IMR-90 (cell line): ENCODE data around the gene CENPF. TPM values are rescaled to one million over a fixed set of nuclear protein-coding genes. Genes with fewer than 3 reads are reported as not detected.

Experiments
- ATAC-seq: fragments of 200-7000 bp; cut with Tn5 transposase; 2 replicates; pipeline ENCODE4 v1.9.1; 2020; ENCODE audit warnings: low read depth, mild to moderate bottlenecking, moderate library complexity
- BruUV-seq: library from RNA; stranded (reverse); fragments of 400-500 nt; replicated peaks from 2 replicates; lab custom pipeline; 2021; lab: Mats Ljungman, UMichigan
- CTCF ChIA-PET: fragments of 300-600 bp; formaldehyde crosslinking; extraction: SDS; loops from one replicate; lab custom pipeline; 2021; ENCODE audit warnings: antibody characterized with exemption; lab: Yijun Ruan, JAX
- POLR2A ChIA-PET: fragments of 300-600 bp; sonication (Branson Sonifier 250); formaldehyde crosslinking; loops from one replicate; lab custom pipeline; 2022; ENCODE audit warnings: antibody characterized with exemption; ENCODE audit not compliant: unreplicated experiment; lab: Charles Lee
- DNase-seq: peaks from one replicate; pipeline ENCODE4 v3.0.0; 2013
- H2AFZ ChIP-seq: replicated peaks from 2 replicates; pipeline ENCODE3; 2013; ENCODE audit warnings: low read length, mild to moderate bottlenecking; ENCODE audit not compliant: poor library complexity
- H2AK5ac ChIP-seq: 2 replicates; pipeline ENCODE4 v1.6.1; 2013; ENCODE audit warnings: low read depth, low read length, inconsistent platforms
- H2AK9ac ChIP-seq: replicated peaks from 2 replicates; pipeline ENCODE3; 2013; ENCODE audit warnings: mild to moderate bottlenecking, low read depth, low read length, moderate library complexity; ENCODE audit not compliant: poor library complexity
- H2BK120ac ChIP-seq: 2 replicates; pipeline ENCODE4 v1.6.1; 2013; ENCODE audit warnings: low read depth, low read length, inconsistent platforms
- H2BK15ac ChIP-seq: 3 replicates; pipeline ENCODE4 v1.6.1; 2013; ENCODE audit warnings: low read depth, low read length, inconsistent platforms
- H2BK20ac ChIP-seq: 2 replicates; pipeline ENCODE4 v1.6.1; 2013; ENCODE audit warnings: low read depth, mild to moderate bottlenecking, inconsistent platforms, low read length, moderate library complexity
- H2BK5ac ChIP-seq: 2 replicates; pipeline ENCODE4 v1.6.1; 2013; ENCODE audit warnings: mild to moderate bottlenecking, low read depth, low read length, inconsistent platforms; ENCODE audit not compliant: poor library complexity, severe bottlenecking
- H3K14ac ChIP-seq: replicated peaks from 2 replicates; pipeline ENCODE4 v1.6.1; 2013; ENCODE audit warnings: low read depth, low read length, inconsistent platforms
- H3K18ac ChIP-seq: 2 replicates; pipeline ENCODE4 v1.6.1; 2013; ENCODE audit warnings: low read depth, low read length, control low read depth
- H3K23ac ChIP-seq: 2 replicates; pipeline ENCODE4 v1.6.1; 2013; ENCODE audit warnings: low read depth, low read length, inconsistent platforms
- H3K27ac ChIP-seq: 2 replicates; pipeline ENCODE4 v1.5.1; 2013; ENCODE audit warnings: mild to moderate bottlenecking, control low read depth, low read length; ENCODE audit not compliant: insufficient read depth
- H3K27me3 ChIP-seq: 2 replicates; pipeline ENCODE4 v1.6.1; 2013; ENCODE audit warnings: low read length; ENCODE audit not compliant: control insufficient read depth, insufficient read depth
- H3K36me3 ChIP-seq: 2 replicates; pipeline ENCODE4 v1.6.1; 2013; ENCODE audit warnings: low read length, mixed read lengths; ENCODE audit not compliant: control insufficient read depth, insufficient read depth
- H3K4ac ChIP-seq: 2 replicates; pipeline ENCODE4 v1.6.1; 2013; ENCODE audit warnings: low read depth, low read length, inconsistent platforms
- H3K4me1 ChIP-seq: 2 replicates; pipeline ENCODE4 v1.6.1; 2013; ENCODE audit warnings: low read length, mixed read lengths; ENCODE audit not compliant: control insufficient read depth, insufficient read depth
- H3K4me2 ChIP-seq: 2 replicates; pipeline ENCODE4 v1.6.1; 2013; ENCODE audit warnings: low read depth, mild to moderate bottlenecking, control low read depth, low read length, moderate library complexity
- H3K4me3 ChIP-seq: 2 replicates; pipeline ENCODE4 v1.5.1; 2013; ENCODE audit warnings: low read depth, mild to moderate bottlenecking, control low read depth, low read length, moderate library complexity; ENCODE audit not compliant: insufficient read depth
- H3K56ac ChIP-seq: 2 replicates; pipeline ENCODE4 v1.6.1; 2013; ENCODE audit warnings: low read length, inconsistent platforms; ENCODE audit not compliant: insufficient read depth; ENCODE audit errors: extremely low read depth
- H3K79me1 ChIP-seq, 2 experiments: 2 replicates each; pipeline ENCODE4 v1.6.1; 2013; ENCODE audit warnings: low read length in 2 of 2, inconsistent platforms in 1 of 2, low read depth in 1 of 2
- H3K9ac ChIP-seq: 2 replicates; pipeline ENCODE4 v1.6.1; 2013; ENCODE audit warnings: low read depth, low read length, control low read depth
- H3K9me1 ChIP-seq: 2 replicates; pipeline ENCODE4 v1.6.1; 2013; ENCODE audit warnings: low read length, inconsistent platforms; ENCODE audit not compliant: insufficient read depth
- H3K9me3 ChIP-seq: 2 replicates; pipeline ENCODE4 v1.6.1; 2013; ENCODE audit warnings: low read length; ENCODE audit not compliant: control insufficient read depth, insufficient read depth
- H4K20me1 ChIP-seq: 2 replicates; pipeline ENCODE4 v1.6.1; 2013; ENCODE audit warnings: low read length, inconsistent platforms; ENCODE audit not compliant: insufficient read depth
- H4K5ac ChIP-seq: 2 replicates; pipeline ENCODE4 v1.6.1; 2013; ENCODE audit warnings: mild to moderate bottlenecking, low read depth, low read length, control low read depth
- H4K8ac ChIP-seq, 2 experiments: 2 replicates each; pipeline ENCODE4 v1.6.1; 2013; ENCODE audit warnings: low read depth in 2 of 2, low read length in 2 of 2, control low read depth in 1 of 2, inconsistent platforms in 1 of 2
- H4K91ac ChIP-seq: 2 replicates; pipeline ENCODE4 v1.6.1; 2013; ENCODE audit warnings: low read depth, low read length, inconsistent platforms; ENCODE audit not compliant: insufficient read depth
- BHLHE40 ChIP-seq: fragments of 150-350 bp; IDR thresholded peaks from 2 replicates; pipeline ENCODE4 v1.6.1; 2016; ENCODE audit warnings: mild to moderate bottlenecking, low read depth, low read length
- CEBPB ChIP-seq: IDR thresholded peaks from 2 replicates; pipeline ENCODE4 v1.6.1; 2012; ENCODE audit warnings: low read depth, low read length, improper control_type of control experiment
- CHD1 ChIP-seq: IDR thresholded peaks from 2 replicates; pipeline ENCODE4 v1.6.1; 2012; ENCODE audit warnings: low read depth, low read length, improper control_type of control experiment
- CTCF ChIP-seq: conservative IDR thresholded peaks from 2 replicates; pipeline ENCODE4 v1.5.1; 2012; ENCODE audit warnings: mild to moderate bottlenecking, low read depth, low read length, improper control_type of control experiment
- ELK1 ChIP-seq: fragments of 150-350 bp; IDR thresholded peaks from 2 replicates; pipeline ENCODE4 v1.6.1; 2016; ENCODE audit warnings: low read depth, mild to moderate bottlenecking, low read length, moderate library complexity, borderline replicate concordance
- FOS ChIP-seq: fragments of 150-350 bp; IDR thresholded peaks from 2 replicates; pipeline ENCODE4 v1.6.1; 2016; ENCODE audit warnings: low read depth, low read length
- MAFK ChIP-seq: IDR thresholded peaks from 2 replicates; pipeline ENCODE4 v1.6.1; 2012; ENCODE audit warnings: low read depth, low read length, improper control_type of control experiment
- MAZ ChIP-seq: IDR thresholded peaks from 2 replicates; pipeline ENCODE4 v1.6.1; 2012; ENCODE audit warnings: low read depth, mild to moderate bottlenecking, low read length, improper control_type of control experiment, moderate library complexity, borderline replicate concordance
- MXI1 ChIP-seq: IDR thresholded peaks from 2 replicates; pipeline ENCODE4 v1.6.1; 2012; ENCODE audit warnings: low read depth, mild to moderate bottlenecking, low read length, moderate library complexity, borderline replicate concordance
- NFE2L2 ChIP-seq: fragments of 150-350 bp; IDR thresholded peaks from 2 replicates; pipeline ENCODE4 v1.6.1; 2016; ENCODE audit warnings: low read depth, mild to moderate bottlenecking, low read length
- POLR2A ChIP-seq: IDR thresholded peaks from 2 replicates; pipeline ENCODE4 v1.6.1; 2012; ENCODE audit warnings: mild to moderate bottlenecking, low read depth, low read length
- RAD21 ChIP-seq: IDR thresholded peaks from 2 replicates; pipeline ENCODE4 v1.6.1; 2012; ENCODE audit warnings: low read length, improper control_type of control experiment
- RCOR1 ChIP-seq: IDR thresholded peaks from 2 replicates; pipeline ENCODE4 v1.6.1; 2012; ENCODE audit warnings: mild to moderate bottlenecking, low read length, improper control_type of control experiment; ENCODE audit not compliant: insufficient replicate concordance
- RFX5 ChIP-seq: IDR thresholded peaks from 2 replicates; pipeline ENCODE4 v1.8.0; 2012; ENCODE audit warnings: low read depth, mild to moderate bottlenecking, low read length, moderate library complexity
- SMC3 ChIP-seq: fragments of 150-350 bp; IDR thresholded peaks from 2 replicates; pipeline ENCODE4 v1.6.1; 2016; ENCODE audit warnings: low read depth, mild to moderate bottlenecking, antibody characterized with exemption, low read length, moderate library complexity
- WGBS, 2 experiments: methylation state at CpG; one replicate each; pipeline versions ENCODE4 v1.1.5 to v1.1.7; 2013; ENCODE audit warnings: missing lambda C conversion rate in 2 of 2; ENCODE audit not compliant: insufficient read length in 1 of 2; ENCODE audit errors: extremely low coverage in 2 of 2; 5-methylcytosine and 5-hydroxymethylcytosine counted together
- dilution Hi-C: fragments of 300-500 bp; cut with HindIII; formaldehyde crosslinking; loops from one replicate; pipeline ENCODE4 v1.14.3; 2018; ENCODE audit warnings: low sequenced_read_pairs; ENCODE audit not compliant: unreplicated experiment
- in situ Hi-C: fragments of 300-500 bp; cut with MboI; formaldehyde crosslinking; loops from 3 replicates; pipeline ENCODE4 v1.14.3; 2019; ENCODE audit warnings: low sequenced_read_pairs, inconsistent platforms, mixed read lengths
- intact Hi-C: fragments of 100-400 bp; cut with micrococcal nuclease; formaldehyde crosslinking; loops from 2 replicates; pipeline ENCODE4 v1.10.0; 2022
- polyA plus RNA-seq, 3 experiments: library from polyadenylated mRNA; depleted of rRNA; stranded (reverse); fragments of >200 nt; gene quantifications; 2 replicates each; pipeline ENCODE4 v1.2.3, GENCODE V29; 2012; ENCODE audit warnings: low replicate concordance in 1 of 3
- total RNA-seq: library from RNA; depleted of rRNA; stranded (reverse); fragments of >200 nt; gene quantifications from 2 replicates; pipeline ENCODE4 v1.2.3, GENCODE V29; 2012
- TF ChIP-seq, protein P1 (sequence below): fragments of 150-350 bp; IDR thresholded peaks from 2 replicates; pipeline ENCODE4 v1.6.1; 2017; ENCODE audit warnings: mild to moderate bottlenecking, antibody characterized with exemption, low read length, low read depth

The CENPF gene
- total and polyA plus RNA-seq, 2 of the 4 experiments (the other 2 are of a cell fraction): 20.9 to 51.8 TPM

DNA sequence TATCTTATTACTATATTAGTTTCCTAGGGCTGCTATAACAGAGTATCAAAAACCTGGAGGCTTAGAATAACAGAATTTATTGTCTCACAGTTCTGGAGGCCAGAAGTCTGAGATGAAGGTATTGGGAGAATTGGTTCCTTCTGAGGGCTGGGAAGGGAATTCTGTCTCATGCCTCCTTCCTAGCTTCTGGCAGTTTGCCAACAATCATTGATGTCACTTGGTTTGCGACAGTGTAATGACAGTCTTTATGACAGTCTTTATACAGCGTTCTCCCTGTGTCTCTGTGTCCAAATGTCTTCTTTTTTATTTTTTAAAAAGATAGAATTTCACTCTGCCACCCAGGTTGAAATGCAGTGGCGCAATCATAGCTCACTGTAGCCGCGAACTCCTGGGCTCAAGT, 15.8 kb upstream of the CENPF start:
- peaks cover 1% of the 10 kb centered on the region for H3K27me3 ChIP-seq
- H3K4me3 ChIP-seq: no peak overlapping the region
- DNase-seq (no peak), ATAC-seq (no peak)
- H4K20me1 ChIP-seq: no peaks in the 10 kb centered on the region
- no peak overlapping the region for H2AK5ac ChIP-seq
- in situ Hi-C loops (loop anchor here (5.0 to 10.0 kb wide), 3 partner anchors 200 to 372 kb away; no protein-coding TSS in a partner anchor), dilution Hi-C loops (no loop called here), intact Hi-C loops (loop anchor here (5.0 kb wide), 1 partner anchor 375 kb away; no protein-coding TSS in a partner anchor)
- no peaks in the 10 kb centered on the region for H3K36me3 ChIP-seq
- no peak overlapping the region for H4K8ac ChIP-seq
- ChIA-PET CTCF (interaction anchor here (0.7 to 6.8 kb wide), 2 partner anchors 254 to 373 kb away, joined by 3 to 59 read pairs; no protein-coding TSS in a partner anchor), POLR2A (no interaction called here)
- no peak overlapping the region for H3K4ac ChIP-seq
- no peak overlapping the region for H3K23ac ChIP-seq
- no peak overlapping the region for H3K56ac ChIP-seq
- H2AK9ac ChIP-seq: no peak overlapping the region
- H4K5ac ChIP-seq: no peak overlapping the region
- no peaks in the 10 kb centered on the region for H3K4me1 ChIP-seq
- H2BK5ac ChIP-seq: no peak overlapping the region
- no peak overlapping the region for H2BK15ac ChIP-seq
- no peak overlapping the region for H3K18ac ChIP-seq
- BruUV-seq: no TSS peak
- no peak overlapping the region for H3K27ac ChIP-seq
- no peak overlapping the region for H3K9ac ChIP-seq
- no peak overlapping the region for H2AFZ ChIP-seq
- H4K91ac ChIP-seq: no peak overlapping the region
- TF ChIP-seq BHLHE40 (no peak), CHD1 (no peak), NFE2L2 (no peak), FOS (no peak), MAFK (no peak), RAD21 (no peak), MAZ (no peak), ELK1 (no peak), SMC3 (no peak), CTCF (no peak), POLR2A (no peak), MXI1 (no peak), RFX5 (no peak), CEBPB (no peak), RCOR1 (no peak)
- TF ChIP-seq, protein P1, sequence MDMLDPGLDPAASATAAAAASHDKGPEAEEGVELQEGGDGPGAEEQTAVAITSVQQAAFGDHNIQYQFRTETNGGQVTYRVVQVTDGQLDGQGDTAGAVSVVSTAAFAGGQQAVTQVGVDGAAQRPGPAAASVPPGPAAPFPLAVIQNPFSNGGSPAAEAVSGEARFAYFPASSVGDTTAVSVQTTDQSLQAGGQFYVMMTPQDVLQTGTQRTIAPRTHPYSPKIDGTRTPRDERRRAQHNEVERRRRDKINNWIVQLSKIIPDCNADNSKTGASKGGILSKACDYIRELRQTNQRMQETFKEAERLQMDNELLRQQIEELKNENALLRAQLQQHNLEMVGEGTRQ: no peak
- no peaks in the 10 kb centered on the region for H3K79me1 ChIP-seq
- no peak overlapping the region for H3K14ac ChIP-seq
- WGBS, 2 experiments: no CpG with 5 or more reads among the region's 5 CpGs
- no peaks in the 10 kb centered on the region for H3K9me3 ChIP-seq
- H3K4me2 ChIP-seq: no peak overlapping the region
- H2BK120ac ChIP-seq: no peak overlapping the region
- H2BK20ac ChIP-seq: no peak overlapping the region
- H3K9me1 ChIP-seq: peaks cover 2% of the 10 kb centered on the region; the same call in 1 of the 2 replicates
